Activated T-cell treated with anti-CD3 and anti-CD28 coated beads, Interleukin-2, amount 50 U/mL, for 24 hours (primary cell): Measurements from ENCODE around the gene EPHX1.
"Not testable (repeated sequence)": the region's sequence is repeated elsewhere in the genome, so short reads cannot be mapped to it uniquely, and the experiment has no call there.

Source experiments
- DNase-seq: peaks from one replicate; pipeline ENCODE4 v3.0.0-alpha.2; 2020
- H3K27ac Mint-ChIP-seq: 2 replicates; pipeline ENCODE4 v1.8.0; 2020; ENCODE audit warnings: mild to moderate bottlenecking, mixed read lengths
- H3K27me3 Mint-ChIP-seq: 2 replicates; pipeline ENCODE4 v1.8.0; 2020; ENCODE audit warnings: mixed read lengths
- H3K36me3 Mint-ChIP-seq: 2 replicates; pipeline ENCODE4 v1.8.0; 2020; ENCODE audit warnings: low read depth, mixed read lengths
- H3K4me1 Mint-ChIP-seq: 2 replicates; pipeline ENCODE4 v1.8.0; 2020; ENCODE audit warnings: low read depth, mixed read lengths
- H3K4me3 Mint-ChIP-seq: 2 replicates; pipeline ENCODE4 v1.8.0; 2020; ENCODE audit warnings: mild to moderate bottlenecking, moderate library complexity, mixed read lengths
- H3K9me3 Mint-ChIP-seq: 2 replicates; pipeline ENCODE4 v1.8.0; 2020; ENCODE audit warnings: mixed read lengths

Gene EPHX1

DNA sequence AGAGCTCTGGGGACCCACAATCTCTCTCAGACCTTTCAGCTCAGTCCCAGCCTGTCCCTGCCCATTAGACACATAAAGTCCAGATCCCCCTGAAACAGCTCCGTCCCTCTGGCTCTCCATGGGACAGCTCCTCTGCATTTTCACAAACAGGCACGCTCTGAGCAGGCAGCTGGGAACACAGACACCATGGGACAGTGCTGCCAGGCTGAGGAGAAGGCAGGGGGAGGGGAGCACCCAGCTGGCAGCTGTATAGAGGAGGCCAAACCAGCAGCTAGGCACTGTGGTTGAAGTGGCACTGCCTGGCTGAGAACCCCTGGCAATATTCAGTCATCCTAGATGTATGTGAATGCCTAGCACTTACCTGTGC lies 70.3 kb downstream of the EPHX1 start:
- Mint-ChIP-seq H3K9me3 (no peaks in the 10 kb centered on the region), H3K4me3 (peak overlapping the region; percentile 85), H3K27me3 (no peaks in the 10 kb centered on the region), H3K27ac (peak overlapping the region; percentile 90), H3K4me1 (peaks cover 70% of the 10 kb centered on the region), H3K36me3 (peaks cover 22% of the 10 kb centered on the region)
- DNase-seq: peak; percentile 41

DNA sequence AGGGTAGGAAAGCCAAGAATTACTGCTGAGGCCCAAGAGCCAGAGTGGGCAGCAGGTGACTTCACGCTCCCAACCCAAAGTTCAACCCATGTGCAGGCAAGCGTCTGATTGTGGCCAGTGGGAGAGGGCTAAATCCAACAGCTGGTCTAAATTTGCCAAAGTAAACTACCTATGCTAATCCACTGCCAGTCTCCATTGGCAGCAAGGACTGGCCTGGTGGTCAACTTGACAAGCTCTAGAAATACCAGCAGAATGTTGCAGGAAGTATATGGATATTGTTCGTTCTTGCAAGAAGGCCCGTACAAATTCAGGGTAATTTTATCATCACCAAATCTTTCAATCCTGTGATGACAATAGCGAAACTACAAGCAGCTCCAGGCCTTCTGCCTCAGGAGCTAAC lies 70.7 kb downstream of the EPHX1 start:
- Mint-ChIP-seq H3K27me3 (no peaks in the 10 kb centered on the region), H3K4me3 (peak overlapping the region; percentile 85), H3K36me3 (peaks cover 20% of the 10 kb centered on the region), H3K4me1 (peaks cover 66% of the 10 kb centered on the region), H3K27ac (peak overlapping the region; percentile 90), H3K9me3 (no peaks in the 10 kb centered on the region)
- no peak for DNase-seq

DNA sequence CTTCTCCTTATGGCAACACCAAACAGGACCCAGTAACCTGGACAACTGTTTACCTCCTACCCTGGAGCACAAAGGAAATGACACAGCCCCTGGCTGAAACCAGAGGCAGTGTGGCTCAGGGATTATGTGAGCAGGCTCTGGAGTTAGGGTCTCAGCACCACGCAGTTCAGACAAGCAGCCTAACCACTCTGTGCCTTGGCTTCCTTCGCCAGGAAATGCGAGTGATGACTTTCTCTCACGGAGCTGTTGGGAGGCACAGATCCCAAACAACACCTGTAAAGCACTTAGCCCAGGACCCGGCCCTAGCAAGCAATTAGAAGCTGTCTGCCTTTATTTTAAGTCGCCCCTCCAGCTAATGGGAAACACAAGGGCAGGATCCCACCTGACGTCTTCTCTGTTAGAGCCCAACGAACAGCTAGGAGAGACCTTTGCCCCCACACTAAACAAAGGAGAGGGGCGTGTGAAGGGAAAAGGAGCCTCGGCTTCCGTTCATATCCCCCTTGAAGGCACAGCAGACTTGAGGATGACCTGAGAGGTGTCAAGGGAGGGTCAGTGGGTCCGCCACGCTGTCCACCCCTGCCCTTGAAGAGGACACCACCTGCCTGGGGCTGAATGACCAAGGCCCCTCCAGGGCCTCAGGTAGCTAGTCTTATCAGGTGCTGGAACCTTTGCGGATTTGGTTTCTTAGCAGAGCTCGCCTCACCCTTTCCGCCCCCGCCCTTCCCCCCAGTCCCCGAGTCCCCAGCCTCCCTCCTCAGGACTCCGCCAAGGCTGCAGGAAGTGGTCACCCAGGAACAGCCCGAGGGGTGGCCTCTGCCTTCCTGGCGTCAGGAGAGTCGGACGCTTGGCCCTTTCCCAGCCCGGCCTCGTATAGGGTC lies 71.4 kb downstream of the EPHX1 start:
- no peaks in the 10 kb centered on the region for H3K27me3 Mint-ChIP-seq
- DNase-seq: peak; percentile 60
- peak overlapping the region; percentile 90 for H3K27ac Mint-ChIP-seq
- peaks cover 60% of the 10 kb centered on the region for H3K4me1 Mint-ChIP-seq
- peak overlapping the region; percentile 85 for H3K4me3 Mint-ChIP-seq
- no peaks in the 10 kb centered on the region for H3K9me3 Mint-ChIP-seq
- H3K36me3 Mint-ChIP-seq: peaks cover 19% of the 10 kb centered on the region

DNA sequence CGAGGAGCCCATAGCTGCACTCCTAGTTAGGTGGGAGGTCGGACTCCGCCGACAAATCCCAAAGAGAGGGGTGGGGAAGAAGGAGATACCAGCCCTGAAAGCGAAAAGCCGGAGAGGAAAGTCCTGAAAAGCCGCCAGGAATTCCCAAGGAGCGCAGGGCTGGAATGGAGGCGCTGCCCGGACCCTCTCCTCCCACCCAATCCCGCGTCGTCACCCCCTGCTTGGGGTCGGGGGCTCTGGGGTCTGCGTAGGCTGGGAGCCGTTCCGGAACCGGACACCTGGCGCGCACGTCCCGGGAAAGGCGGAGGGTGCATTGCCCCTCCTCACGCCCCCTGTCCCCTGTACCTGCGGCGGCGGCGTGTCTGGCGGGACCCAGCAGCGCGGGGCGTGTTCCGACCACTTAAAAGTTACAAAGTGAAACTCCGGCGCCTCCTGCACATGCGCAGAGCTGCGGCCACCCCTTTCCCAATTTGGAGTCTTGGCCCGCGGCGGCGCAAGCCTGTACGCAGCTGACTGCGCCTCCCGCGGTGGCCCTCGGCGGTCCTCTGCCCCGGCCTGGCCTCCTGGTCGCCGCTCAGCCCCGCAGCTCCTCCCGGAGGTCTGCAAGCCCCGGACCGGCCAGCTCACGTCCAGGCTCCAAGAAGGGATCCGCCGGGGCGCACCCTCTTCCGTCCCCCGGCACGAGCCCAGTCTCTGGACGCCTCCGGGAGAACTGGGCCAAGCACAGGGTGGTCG lies 72.2 kb downstream of the EPHX1 start, which contains the start of gene TMEM63A:
Gene TMEM63A (minus strand): TSS at position 422 of the 735 bp plus-strand sequence. CDS start 4,800 bp downstream, outside the sequence.
- Mint-ChIP-seq H3K4me1 (peaks cover 53% of the 10 kb centered on the region), H3K4me3 (peak within 1 kb of the TSS; percentile 85), H3K27ac (peak within 1 kb of the TSS; percentile 90), H3K36me3 (peaks cover 13% of the 10 kb centered on the region), H3K27me3 (no peaks in the 10 kb centered on the region), H3K9me3 (no peaks in the 10 kb centered on the region)
- peak; percentile 90 for DNase-seq

DNA sequence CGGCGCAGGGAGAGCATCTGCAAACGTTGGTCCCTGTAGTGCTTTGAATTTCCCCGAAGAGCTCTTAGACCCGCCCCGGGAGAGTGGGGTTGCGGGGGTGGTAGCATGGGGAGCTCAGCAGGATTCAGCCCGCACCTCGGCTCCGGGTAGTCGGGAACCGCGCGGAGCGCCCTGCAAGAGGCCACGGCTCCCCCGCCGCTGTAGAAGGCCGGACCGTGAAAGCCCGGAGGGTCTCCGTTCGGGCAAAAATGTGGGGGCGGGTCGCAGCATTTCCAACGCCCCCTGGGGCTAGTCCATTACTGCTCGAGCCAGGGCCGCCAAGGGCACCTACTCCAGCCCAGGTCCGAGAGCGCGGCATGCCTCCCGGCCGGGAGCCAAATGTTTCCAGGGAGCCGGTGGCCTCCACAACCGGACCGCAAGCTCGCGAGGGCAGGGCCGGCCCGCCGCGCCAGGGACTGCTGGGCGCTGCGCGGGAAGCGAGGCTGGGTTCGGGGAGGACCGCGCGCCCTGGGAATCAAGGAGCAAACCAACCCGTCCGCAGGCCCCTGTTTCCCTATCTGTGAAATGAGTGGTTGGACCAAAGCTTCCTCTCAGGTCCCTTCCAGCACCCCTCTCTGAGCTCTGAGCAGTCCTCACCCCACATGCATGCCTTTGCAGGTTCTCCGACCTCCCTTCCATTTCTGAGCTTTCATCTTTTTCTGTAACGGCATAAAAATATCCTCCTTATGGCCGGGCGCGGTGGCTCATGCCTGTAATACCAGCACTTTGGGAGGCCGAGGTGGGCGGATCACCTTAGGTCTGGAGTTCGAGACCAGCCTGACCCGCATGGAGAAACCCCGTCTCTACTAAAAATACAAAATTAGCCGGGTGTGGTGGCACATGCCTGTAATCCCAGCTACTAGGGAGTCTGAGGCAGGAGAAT lies 73.0 kb downstream of the EPHX1 start:
- peak overlapping the region; percentile 90 for H3K27ac Mint-ChIP-seq
- H3K27me3 Mint-ChIP-seq: no peaks in the 10 kb centered on the region
- H3K9me3 Mint-ChIP-seq: no peaks in the 10 kb centered on the region
- peaks cover 45% of the 10 kb centered on the region for H3K4me1 Mint-ChIP-seq
- H3K36me3 Mint-ChIP-seq: peaks cover 6% of the 10 kb centered on the region
- peak; percentile 63 for DNase-seq
- peak overlapping the region; percentile 85 for H3K4me3 Mint-ChIP-seq

DNA sequence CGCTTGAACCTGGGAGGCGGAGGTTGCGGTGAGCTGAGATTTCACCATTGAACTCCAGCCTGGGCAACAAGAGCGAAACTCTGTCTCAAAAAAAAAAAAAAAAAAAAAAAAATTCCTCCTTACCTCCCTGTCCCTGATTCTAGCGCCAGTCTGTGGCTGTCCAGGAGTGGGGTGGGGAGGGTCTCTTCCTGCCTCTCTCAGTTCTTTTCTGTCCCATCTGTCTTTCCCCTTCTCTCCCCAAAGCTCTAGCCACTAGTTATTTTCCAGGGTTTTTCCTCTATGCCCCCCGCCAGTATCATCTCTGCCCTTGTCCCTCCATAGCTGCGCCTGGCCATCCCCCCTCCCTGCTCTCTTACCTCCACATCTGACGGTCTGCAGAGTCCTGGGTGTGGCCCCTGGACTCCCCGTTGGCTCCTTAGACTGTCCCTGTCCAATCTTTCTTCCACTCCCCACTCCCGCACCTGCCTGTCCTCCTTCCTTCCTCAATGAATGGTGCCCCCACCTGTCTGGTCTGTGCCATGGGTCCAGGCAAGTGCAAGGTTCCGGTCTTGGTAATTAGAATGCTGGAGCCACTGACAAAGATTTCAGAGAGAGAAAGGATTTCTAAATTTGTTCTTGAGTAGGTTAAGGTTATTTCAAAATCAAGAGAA lies 73.8 kb downstream of the EPHX1 start:
- Mint-ChIP-seq H3K9me3 (no peaks in the 10 kb centered on the region), H3K4me3 (peak overlapping the region; percentile 85), H3K27ac (peak overlapping the region; percentile 77), H3K4me1 (peaks cover 39% of the 10 kb centered on the region), H3K27me3 (no peaks in the 10 kb centered on the region), H3K36me3 (peaks cover 6% of the 10 kb centered on the region)
- DNase-seq: no peak

DNA sequence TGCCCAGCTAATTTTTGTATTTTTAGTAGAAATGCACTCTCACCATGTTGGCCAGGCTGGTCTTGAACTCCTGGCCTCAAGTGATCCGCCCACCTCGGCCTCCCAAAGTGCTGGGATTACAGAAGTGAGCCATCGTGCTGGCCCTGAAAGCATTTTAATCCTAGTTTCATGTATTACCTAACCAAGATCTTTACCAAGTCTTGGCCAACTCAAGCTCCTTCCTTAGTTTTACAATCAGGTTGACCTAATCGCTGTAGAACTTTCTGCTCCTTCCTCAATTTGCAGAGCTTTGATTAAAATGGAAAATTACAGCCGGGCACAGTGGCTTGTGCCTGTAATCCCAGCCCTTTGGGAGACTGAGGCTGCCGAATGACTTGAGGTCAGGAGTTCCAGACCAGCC lies 75.4 kb downstream of the EPHX1 start:
- no peak overlapping the region for H3K27ac Mint-ChIP-seq
- H3K4me3 Mint-ChIP-seq: no peak overlapping the region
- H3K4me1 Mint-ChIP-seq: peaks cover 23% of the 10 kb centered on the region
- H3K9me3 Mint-ChIP-seq: no peaks in the 10 kb centered on the region
- no peak for DNase-seq
- H3K27me3 Mint-ChIP-seq: no peaks in the 10 kb centered on the region
- H3K36me3 Mint-ChIP-seq: peaks cover 4% of the 10 kb centered on the region

DNA sequence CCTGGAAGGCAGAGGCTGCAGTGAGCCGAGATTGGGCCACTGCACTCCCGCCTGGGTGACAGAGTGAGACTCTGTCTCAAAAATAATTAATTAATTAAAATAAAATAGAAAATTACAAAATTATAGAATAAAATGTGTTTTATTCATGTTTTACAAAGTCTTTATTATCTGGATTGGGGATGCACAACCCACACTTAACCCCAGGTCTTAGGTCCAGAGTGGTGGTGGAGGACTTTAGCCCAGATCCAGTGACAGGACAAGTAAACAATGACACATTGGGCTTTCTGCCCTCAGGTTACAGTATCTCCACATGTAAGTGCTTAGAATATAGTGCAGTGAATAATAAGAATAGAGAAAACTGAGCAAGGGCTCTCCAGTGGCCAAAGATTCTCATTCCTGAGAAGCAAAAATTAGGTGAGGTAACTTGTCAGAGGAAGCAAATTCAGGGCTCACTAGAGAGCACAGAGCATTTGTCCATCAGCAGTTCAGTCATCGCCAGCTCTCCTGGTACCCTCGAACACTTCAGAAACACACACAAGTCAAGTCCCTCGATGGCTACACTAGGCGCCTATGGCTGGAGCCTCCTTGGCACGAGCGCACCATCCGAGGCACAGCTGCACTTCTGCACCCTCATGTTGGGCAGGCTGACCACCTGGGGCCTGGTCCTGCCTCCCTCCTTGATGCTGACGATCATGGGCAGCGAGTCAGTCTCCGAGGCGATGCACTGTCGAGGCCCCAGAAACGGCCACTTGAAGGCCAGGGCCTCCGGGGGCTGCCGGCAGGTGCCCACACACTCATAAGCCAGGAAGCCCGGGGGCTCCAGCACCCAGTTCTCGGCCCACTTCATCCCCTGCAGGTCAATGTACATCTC lies 76.5 kb downstream of the EPHX1 start:
- Mint-ChIP-seq H3K4me3 (no peak overlapping the region), H3K9me3 (no peaks in the 10 kb centered on the region), H3K27me3 (no peaks in the 10 kb centered on the region), H3K36me3 (peaks cover 4% of the 10 kb centered on the region), H3K4me1 (peaks cover 17% of the 10 kb centered on the region), H3K27ac (no peak overlapping the region)
- no peak for DNase-seq

DNA sequence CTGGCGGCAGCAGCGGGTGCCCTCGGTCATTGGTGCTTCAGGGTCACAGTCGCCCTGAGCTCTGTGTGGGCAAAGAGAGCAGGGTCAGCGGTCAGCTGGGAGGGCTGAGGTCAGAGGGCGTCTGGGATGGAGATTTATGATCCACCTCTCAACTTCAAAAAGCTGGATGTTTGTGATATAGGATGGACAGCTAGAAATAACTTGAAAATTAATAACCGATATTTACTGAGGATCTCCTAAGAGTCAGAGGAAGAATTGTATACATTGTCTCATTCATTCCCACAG lies 77.0 kb downstream of the EPHX1 start:
- H3K36me3 Mint-ChIP-seq: peaks cover 4% of the 10 kb centered on the region
- no peak for DNase-seq
- H3K9me3 Mint-ChIP-seq: no peaks in the 10 kb centered on the region
- no peaks in the 10 kb centered on the region for H3K27me3 Mint-ChIP-seq
- no peak overlapping the region for H3K4me3 Mint-ChIP-seq
- H3K4me1 Mint-ChIP-seq: peaks cover 13% of the 10 kb centered on the region
- H3K27ac Mint-ChIP-seq: no peak overlapping the region

DNA sequence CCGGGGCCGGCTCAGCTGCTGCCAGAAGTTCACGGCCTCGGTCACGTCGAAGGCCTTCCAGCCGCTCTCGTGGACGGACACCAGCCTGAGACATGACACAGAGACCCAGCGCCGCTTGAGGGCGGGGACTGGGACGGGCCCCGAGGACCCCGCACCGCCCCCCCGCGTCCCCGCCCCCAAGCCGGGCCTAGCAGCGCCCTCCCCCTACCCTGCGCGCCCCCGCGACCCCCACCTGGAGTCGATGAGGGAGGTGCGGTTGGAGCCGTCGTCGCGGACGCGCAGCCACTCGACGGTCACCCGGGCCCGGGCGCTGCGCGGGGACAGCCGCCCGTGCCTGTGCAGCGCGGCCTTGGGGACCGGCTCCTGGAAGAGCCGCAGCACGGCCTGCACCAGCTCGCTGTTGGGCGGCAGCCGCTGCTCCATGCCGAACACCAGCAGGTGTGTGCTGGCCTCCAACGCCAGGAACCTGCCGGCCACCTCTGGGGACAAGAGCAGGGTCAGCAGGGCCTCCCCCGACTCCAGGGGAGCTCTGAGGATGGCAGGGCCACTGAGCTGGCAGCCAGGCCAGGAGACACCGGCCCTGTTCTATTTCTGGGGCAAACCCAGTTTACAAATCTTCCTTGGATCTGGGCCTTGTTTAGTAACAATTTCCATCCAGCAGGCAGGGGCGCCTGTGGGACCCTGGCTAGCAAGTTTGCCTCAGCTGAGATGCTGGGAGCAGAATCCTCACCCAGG lies 77.8 kb downstream of the EPHX1 start:
- peaks cover 13% of the 10 kb centered on the region for H3K4me1 Mint-ChIP-seq
- H3K36me3 Mint-ChIP-seq, DNase-seq, H3K4me3 Mint-ChIP-seq, H3K27ac Mint-ChIP-seq, H3K9me3 Mint-ChIP-seq, H3K27me3 Mint-ChIP-seq: not testable (repeated sequence)

DNA sequence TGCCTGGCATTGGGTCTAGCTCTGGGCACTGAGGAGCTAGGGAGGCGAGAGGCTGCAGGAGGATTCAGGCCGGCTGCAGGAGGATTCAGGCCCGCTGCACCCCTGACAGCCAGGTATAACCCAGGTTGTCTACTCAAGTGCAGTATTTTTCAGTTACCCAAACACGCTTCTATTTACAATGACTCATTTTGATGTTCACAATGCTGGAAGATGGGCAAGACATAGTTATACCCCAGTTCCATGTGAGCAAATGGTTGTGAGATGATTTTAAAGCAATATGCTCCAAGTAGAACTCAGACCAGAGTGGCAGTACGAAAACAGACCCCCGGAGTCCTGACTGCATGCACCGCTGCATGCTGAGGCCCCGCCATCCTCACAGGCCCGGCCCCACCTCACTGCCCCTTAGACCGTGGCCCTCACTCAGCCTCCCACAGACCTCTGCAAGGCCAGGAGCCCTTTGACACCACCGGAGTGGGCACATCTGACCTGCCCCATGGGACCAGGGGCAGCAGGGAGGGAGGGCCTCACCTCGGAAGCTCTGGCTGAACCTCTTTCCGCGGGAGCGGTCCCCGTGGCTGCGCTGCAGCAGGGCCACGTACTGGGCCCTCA lies 78.5 kb downstream of the EPHX1 start:
- peaks cover 10% of the 10 kb centered on the region for H3K4me1 Mint-ChIP-seq
- no peak overlapping the region for H3K27ac Mint-ChIP-seq
- no peaks in the 10 kb centered on the region for H3K36me3 Mint-ChIP-seq
- no peaks in the 10 kb centered on the region for H3K27me3 Mint-ChIP-seq
- H3K9me3 Mint-ChIP-seq: no peaks in the 10 kb centered on the region
- no peak overlapping the region for H3K4me3 Mint-ChIP-seq
- DNase-seq: no peak

DNA sequence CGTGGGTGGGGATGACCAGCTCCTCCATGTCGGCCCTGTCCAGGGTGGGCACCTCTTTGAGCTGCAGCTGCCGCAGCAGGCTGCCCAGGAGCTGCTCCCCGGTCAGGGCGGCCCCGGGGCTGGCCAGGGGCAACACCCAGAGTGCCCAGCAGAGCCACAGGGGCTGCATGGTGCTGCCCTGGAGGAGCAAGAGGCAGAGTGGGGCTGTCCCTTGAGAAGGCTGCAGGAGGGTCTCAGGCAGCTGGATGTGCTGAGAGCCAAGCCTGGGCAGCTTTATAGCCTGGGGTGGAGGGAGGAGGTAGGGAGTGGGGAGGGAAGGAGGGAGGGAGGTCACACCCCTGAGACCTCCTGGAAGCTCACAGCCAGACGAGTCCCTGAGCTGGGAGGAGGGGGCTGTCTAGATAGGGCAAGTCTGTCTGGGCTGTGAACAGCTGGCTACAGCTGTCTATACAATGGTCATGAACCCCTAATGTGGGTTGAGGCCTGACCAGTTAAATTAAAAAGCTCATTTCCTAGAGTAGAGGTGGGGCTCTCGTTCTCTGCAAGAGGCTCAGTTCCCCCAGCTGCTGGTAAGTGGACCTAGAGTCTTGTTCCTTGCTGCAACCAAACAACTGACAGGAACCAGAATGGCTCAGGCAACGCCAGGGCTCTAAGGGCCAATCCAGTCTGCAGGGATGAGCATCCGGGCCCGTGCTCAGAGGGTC lies 79.1 kb downstream of the EPHX1 start, which contains the start of gene LEFTY1:
Gene LEFTY1 (minus strand): TSS at position 249 of the 704 bp plus-strand sequence. CDS start 80 bp downstream, at position 169.
- Mint-ChIP-seq H3K4me3 (no peak within 1 kb of the TSS), H3K27ac (no peak within 1 kb of the TSS), H3K36me3 (no peaks in the 10 kb centered on the region), H3K4me1 (peaks cover 5% of the 10 kb centered on the region), H3K27me3 (no peaks in the 10 kb centered on the region), H3K9me3 (no peaks in the 10 kb centered on the region)
- no peak for DNase-seq
